SK-N-SH treated with all-trans-retinoic acid at 6 μM for 48 hours (cell line): Measurements from ENCODE around the gene ATP11C.

Experiments used
- ATAC-seq: fragments of 200-7000 bp; cut with Tn5 transposase; 3 replicates; pipeline ENCODE4 v1.9.1; 2020; ENCODE audit warnings: mild to moderate bottlenecking, moderate library complexity
- ARNTL ChIP-seq: fragments of 450-650 bp; formaldehyde crosslinking; IDR thresholded peaks from 2 replicates; pipeline ENCODE4 v1.5.0; 2020; ENCODE audit warnings: low read depth, mild to moderate bottlenecking, moderate library complexity, borderline replicate concordance
- BACH2 ChIP-seq: fragments of 250-450 bp; sonication (Bioruptor Pico); IDR thresholded peaks from 2 replicates; pipeline ENCODE4 v1.9.0; 2021; ENCODE audit warnings: mild to moderate bottlenecking, borderline replicate concordance
- CSDC2 ChIP-seq: fragments of 250-450 bp; sonication (Bioruptor Pico); IDR thresholded peaks from 2 replicates; pipeline ENCODE4 v1.5.0; 2020; ENCODE audit warnings: mild to moderate bottlenecking, moderate library complexity
- CSRNP3 ChIP-seq: fragments of 250-450 bp; sonication (Bioruptor Pico); IDR thresholded peaks from 2 replicates; pipeline ENCODE4 v1.5.1; 2021; ENCODE audit warnings: mild to moderate bottlenecking, moderate library complexity
- ESRRG ChIP-seq: fragments of 250-450 bp; sonication (Bioruptor Pico); IDR thresholded peaks from 2 replicates; pipeline ENCODE4 v1.6.1; 2021; ENCODE audit warnings: mild to moderate bottlenecking
- GLIS3 ChIP-seq: fragments of 250-450 bp; sonication (Bioruptor Pico); IDR thresholded peaks from 2 replicates; pipeline ENCODE4 v1.5.0; 2020; ENCODE audit warnings: mild to moderate bottlenecking, moderate library complexity
- ISL1 ChIP-seq: fragments of 250-450 bp; sonication (Bioruptor Pico); IDR thresholded peaks from 2 replicates; pipeline ENCODE4 v2.1.2; 2022; ENCODE audit warnings: mild to moderate bottlenecking, moderate library complexity
- OSR1 ChIP-seq: fragments of 250-450 bp; sonication (Bioruptor Pico); IDR thresholded peaks from 2 replicates; pipeline ENCODE4 v1.8.0; 2022; ENCODE audit warnings: moderate library complexity, mild to moderate bottlenecking, inconsistent platforms
- PPARA ChIP-seq: fragments of 250-450 bp; sonication (Bioruptor Pico); IDR thresholded peaks from 2 replicates; pipeline ENCODE4 v1.5.0; 2020; ENCODE audit warnings: mild to moderate bottlenecking, borderline replicate concordance
- RARB ChIP-seq: fragments of 250-450 bp; sonication (Bioruptor Pico); IDR thresholded peaks from 2 replicates; pipeline ENCODE4 v1.8.0; 2021; ENCODE audit warnings: mild to moderate bottlenecking, moderate library complexity
- SNAI2 ChIP-seq: fragments of 250-450 bp; sonication (Bioruptor Pico); IDR thresholded peaks from 2 replicates; pipeline ENCODE4 v1.5.0; 2020; ENCODE audit warnings: mild to moderate bottlenecking, moderate library complexity
- TCF4 ChIP-seq: fragments of 250-450 bp; sonication (Bioruptor Pico); IDR thresholded peaks from 2 replicates; pipeline ENCODE4 v1.8.0; 2021; ENCODE audit warnings: mild to moderate bottlenecking, moderate library complexity, borderline replicate concordance
- TOX ChIP-seq: fragments of 250-450 bp; sonication (Bioruptor Pico); IDR thresholded peaks from 2 replicates; pipeline ENCODE4 v1.8.0; 2021; ENCODE audit warnings: mild to moderate bottlenecking, moderate library complexity, borderline replicate concordance
- ZC3H10 ChIP-seq: fragments of 250-450 bp; sonication (Bioruptor Pico); IDR thresholded peaks from 2 replicates; pipeline ENCODE4 v1.5.1; 2021; ENCODE audit warnings: mild to moderate bottlenecking, moderate library complexity
- ZFP3 ChIP-seq: fragments of 250-450 bp; sonication (Bioruptor Pico); IDR thresholded peaks from 2 replicates; pipeline ENCODE4 v1.5.0; 2020; ENCODE audit warnings: mild to moderate bottlenecking, moderate library complexity
- ZFP30 ChIP-seq: fragments of 450-650 bp; formaldehyde crosslinking; IDR thresholded peaks from 2 replicates; pipeline ENCODE4 v1.5.0; 2022; ENCODE audit warnings: mild to moderate bottlenecking, moderate library complexity
- ZNF70 ChIP-seq: fragments of 450-650 bp; formaldehyde crosslinking; IDR thresholded peaks from 2 replicates; pipeline ENCODE4 v1.5.0; 2020; ENCODE audit warnings: mild to moderate bottlenecking, moderate library complexity
- ZNF8 ChIP-seq: fragments of 450-650 bp; formaldehyde crosslinking; IDR thresholded peaks from 2 replicates; pipeline ENCODE4 v1.5.0; 2020; ENCODE audit warnings: mild to moderate bottlenecking, moderate library complexity
- TF ChIP-seq, protein P1 (sequence below): fragments of 250-450 bp; sonication (Bioruptor Pico); IDR thresholded peaks from 2 replicates; pipeline ENCODE4 v1.5.0; 2020; ENCODE audit warnings: mild to moderate bottlenecking, moderate library complexity
- TF ChIP-seq, protein P2 (sequence below): fragments of 250-450 bp; sonication (Bioruptor Pico); IDR thresholded peaks from 2 replicates; pipeline ENCODE4 v1.8.0; 2021; ENCODE audit warnings: low read depth, mild to moderate bottlenecking, moderate library complexity, borderline replicate concordance
- TF ChIP-seq, protein P3 (sequence below): fragments of 250-450 bp; sonication (Bioruptor Pico); IDR thresholded peaks from 2 replicates; pipeline ENCODE4 v1.8.0; 2020; ENCODE audit warnings: mild to moderate bottlenecking, moderate library complexity, borderline replicate concordance

The ATP11C gene

GRCh38 chrX:139834879-139835278 lies 98.0 kb downstream of the ATP11C start:
- ATAC-seq: no peak
- TF ChIP-seq PPARA (CRISPR knock-in tag): no peak
- no peak for TF ChIP-seq SNAI2 (CRISPR knock-in tag)
- TF ChIP-seq CSDC2: no peak
- no peak for TF ChIP-seq ARNTL
- no peak for TF ChIP-seq BACH2 (CRISPR knock-in tag)
- no peak for TF ChIP-seq TCF4 (CRISPR knock-in tag)

DNA sequence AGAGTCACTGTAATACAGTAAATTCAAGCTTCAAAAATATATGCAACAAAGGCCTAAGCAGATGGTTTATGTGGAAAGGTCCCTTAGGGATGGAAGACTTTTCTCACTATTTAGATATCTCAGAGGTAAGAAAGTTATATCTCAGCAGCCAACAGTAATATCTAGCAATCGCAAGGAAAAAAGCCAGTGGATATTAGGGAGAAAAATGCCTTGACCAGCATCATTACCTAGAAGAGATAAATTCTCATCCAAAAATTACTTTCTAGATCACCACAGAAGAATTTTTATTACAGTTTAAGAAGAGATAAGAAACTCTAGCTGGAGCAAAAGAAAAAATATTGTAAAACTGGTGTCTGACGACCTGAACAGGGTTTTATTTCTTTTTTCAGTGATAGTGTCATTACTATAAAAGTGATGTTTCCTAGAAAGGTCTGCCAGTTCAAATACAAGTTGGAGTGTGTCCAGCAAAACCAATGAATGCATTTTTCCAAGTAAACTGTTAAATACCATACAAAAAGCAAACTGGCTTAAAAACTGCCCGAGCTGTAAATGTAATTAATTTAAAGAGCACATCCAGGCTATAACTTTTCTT lies 100.0 kb downstream of the ATP11C start:
- ATAC-seq: no peak
- no peak for TF ChIP-seq TOX
- TF ChIP-seq ISL1 (CRISPR knock-in tag): peak; percentile 66
- TF ChIP-seq, all 23 proteins: peak for 1

- peak; percentile 86 for ATAC-seq
- TF ChIP-seq ZNF8 (no peak), ISL1 (CRISPR knock-in tag) (no peak), ESRRG (no peak), CSDC2 (no peak), OSR1 (CRISPR knock-in tag) (no peak), GLIS3 (CRISPR knock-in tag) (no peak), SNAI2 (CRISPR knock-in tag) (no peak), ZNF70 (no peak), ZFP3 (CRISPR knock-in tag) (no peak), BACH2 (CRISPR knock-in tag) (no peak)
- TF ChIP-seq, protein P1, sequence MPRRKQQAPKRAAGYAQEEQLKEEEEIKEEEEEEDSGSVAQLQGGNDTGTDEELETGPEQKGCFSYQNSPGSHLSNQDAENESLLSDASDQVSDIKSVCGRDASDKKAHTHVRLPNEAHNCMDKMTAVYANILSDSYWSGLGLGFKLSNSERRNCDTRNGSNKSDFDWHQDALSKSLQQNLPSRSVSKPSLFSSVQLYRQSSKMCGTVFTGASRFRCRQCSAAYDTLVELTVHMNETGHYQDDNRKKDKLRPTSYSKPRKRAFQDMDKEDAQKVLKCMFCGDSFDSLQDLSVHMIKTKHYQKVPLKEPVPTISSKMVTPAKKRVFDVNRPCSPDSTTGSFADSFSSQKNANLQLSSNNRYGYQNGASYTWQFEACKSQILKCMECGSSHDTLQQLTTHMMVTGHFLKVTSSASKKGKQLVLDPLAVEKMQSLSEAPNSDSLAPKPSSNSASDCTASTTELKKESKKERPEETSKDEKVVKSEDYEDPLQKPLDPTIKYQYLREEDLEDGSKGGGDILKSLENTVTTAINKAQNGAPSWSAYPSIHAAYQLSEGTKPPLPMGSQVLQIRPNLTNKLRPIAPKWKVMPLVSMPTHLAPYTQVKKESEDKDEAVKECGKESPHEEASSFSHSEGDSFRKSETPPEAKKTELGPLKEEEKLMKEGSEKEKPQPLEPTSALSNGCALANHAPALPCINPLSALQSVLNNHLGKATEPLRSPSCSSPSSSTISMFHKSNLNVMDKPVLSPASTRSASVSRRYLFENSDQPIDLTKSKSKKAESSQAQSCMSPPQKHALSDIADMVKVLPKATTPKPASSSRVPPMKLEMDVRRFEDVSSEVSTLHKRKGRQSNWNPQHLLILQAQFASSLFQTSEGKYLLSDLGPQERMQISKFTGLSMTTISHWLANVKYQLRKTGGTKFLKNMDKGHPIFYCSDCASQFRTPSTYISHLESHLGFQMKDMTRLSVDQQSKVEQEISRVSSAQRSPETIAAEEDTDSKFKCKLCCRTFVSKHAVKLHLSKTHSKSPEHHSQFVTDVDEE (CRISPR knock-in tag): no peak
Measured at GRCh38 chrX:139831675-139832456, 101.0 kb downstream of the ATP11C start.

GRCh38 chrX:139831017-139831416 lies 101.8 kb downstream of the ATP11C start:
- no peak for ATAC-seq

More at GRCh38 chrX:139831017-139831416, 101.8 kb downstream of the ATP11C start:
- TF ChIP-seq ZFP30 (CRISPR knock-in tag) (no peak), RARB (CRISPR knock-in tag) (no peak), ISL1 (CRISPR knock-in tag) (no peak), TCF4 (CRISPR knock-in tag) (no peak), TOX (no peak), ZNF8 (no peak), SNAI2 (CRISPR knock-in tag) (no peak), BACH2 (CRISPR knock-in tag) (no peak), ZC3H10 (CRISPR knock-in tag) (no peak), CSRNP3 (CRISPR knock-in tag) (no peak)
- TF ChIP-seq, protein P2, sequence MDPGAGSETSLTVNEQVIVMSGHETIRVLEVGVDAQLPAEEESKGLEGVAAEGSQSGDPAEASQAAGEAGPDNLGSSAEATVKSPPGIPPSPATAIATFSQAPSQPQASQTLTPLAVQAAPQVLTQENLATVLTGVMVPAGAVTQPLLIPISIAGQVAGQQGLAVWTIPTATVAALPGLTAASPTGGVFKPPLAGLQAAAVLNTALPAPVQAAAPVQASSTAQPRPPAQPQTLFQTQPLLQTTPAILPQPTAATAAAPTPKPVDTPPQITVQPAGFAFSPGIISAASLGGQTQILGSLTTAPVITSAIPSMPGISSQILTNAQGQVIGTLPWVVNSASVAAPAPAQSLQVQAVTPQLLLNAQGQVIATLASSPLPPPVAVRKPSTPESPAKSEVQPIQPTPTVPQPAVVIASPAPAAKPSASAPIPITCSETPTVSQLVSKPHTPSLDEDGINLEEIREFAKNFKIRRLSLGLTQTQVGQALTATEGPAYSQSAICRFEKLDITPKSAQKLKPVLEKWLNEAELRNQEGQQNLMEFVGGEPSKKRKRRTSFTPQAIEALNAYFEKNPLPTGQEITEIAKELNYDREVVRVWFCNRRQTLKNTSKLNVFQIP (CRISPR knock-in tag): no peak
- TF ChIP-seq, protein P1 (CRISPR knock-in tag): no peak
- TF ChIP-seq, protein P3, sequence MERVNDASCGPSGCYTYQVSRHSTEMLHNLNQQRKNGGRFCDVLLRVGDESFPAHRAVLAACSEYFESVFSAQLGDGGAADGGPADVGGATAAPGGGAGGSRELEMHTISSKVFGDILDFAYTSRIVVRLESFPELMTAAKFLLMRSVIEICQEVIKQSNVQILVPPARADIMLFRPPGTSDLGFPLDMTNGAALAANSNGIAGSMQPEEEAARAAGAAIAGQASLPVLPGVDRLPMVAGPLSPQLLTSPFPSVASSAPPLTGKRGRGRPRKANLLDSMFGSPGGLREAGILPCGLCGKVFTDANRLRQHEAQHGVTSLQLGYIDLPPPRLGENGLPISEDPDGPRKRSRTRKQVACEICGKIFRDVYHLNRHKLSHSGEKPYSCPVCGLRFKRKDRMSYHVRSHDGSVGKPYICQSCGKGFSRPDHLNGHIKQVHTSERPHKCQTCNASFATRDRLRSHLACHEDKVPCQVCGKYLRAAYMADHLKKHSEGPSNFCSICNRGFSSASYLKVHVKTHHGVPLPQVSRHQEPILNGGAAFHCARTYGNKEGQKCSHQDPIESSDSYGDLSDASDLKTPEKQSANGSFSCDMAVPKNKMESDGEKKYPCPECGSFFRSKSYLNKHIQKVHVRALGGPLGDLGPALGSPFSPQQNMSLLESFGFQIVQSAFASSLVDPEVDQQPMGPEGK (CRISPR knock-in tag): no peak
- TF ChIP-seq, all 23 proteins: peak for 0
